K562 (cell line): Measurements from ENCODE around the gene FRMPD4. TPM values are rescaled to one million over a fixed set of nuclear protein-coding genes. Genes with fewer than 3 reads are reported as not detected.

Experiments used
- BCOR ChIP-seq: fragments of 450-650 bp; IDR thresholded peaks from 2 replicates; pipeline ENCODE4 v1.6.1; 2016
- CEBPG ChIP-seq, 3 experiments: fragments of 200-800 bp in 1 of 3; sonication (Bioruptor generic) in 1 of 3; sonication (generic) in 1 of 3; formaldehyde crosslinking in 1 of 3; IDR thresholded peaks in 2 of 3; conservative IDR thresholded peaks in 1 of 3; 2 replicates each; pipeline versions ENCODE4 v1.6.1 to v1.8.0; 2016 to 2022; ENCODE audit warnings: missing compliant biosample characterization in 2 of 3, missing genetic modification characterization in 2 of 3, mild to moderate bottlenecking in 1 of 3, missing genetic modification reagents in 1 of 3
- CHD2 ChIP-seq: IDR thresholded peaks from 2 replicates; pipeline ENCODE4 v1.6.1; 2011; ENCODE audit warnings: low read depth, low read length
- GABPB1 ChIP-seq: sonication (generic); formaldehyde crosslinking; IDR thresholded peaks from 2 replicates; pipeline ENCODE4 v1.8.0; 2022; ENCODE audit warnings: mild to moderate bottlenecking, missing genetic modification reagents
- HNRNPK ChIP-seq: fragments of 200-400 bp; formaldehyde crosslinking; IDR thresholded peaks from one replicate; pipeline ENCODE4 v1.6.1; 2018; ENCODE audit warnings: mild to moderate bottlenecking, low read depth, low read length; ENCODE audit not compliant: poor library complexity, severe bottlenecking
- HOXB6 ChIP-seq: fragments of 250-450 bp; sonication (Bioruptor Pico); IDR thresholded peaks from 2 replicates; pipeline ENCODE4 v1.5.1; 2022; ENCODE audit warnings: mild to moderate bottlenecking, borderline replicate concordance
- SMAD1 ChIP-seq: fragments of 150-350 bp; IDR thresholded peaks from 2 replicates; pipeline ENCODE4 v1.6.1; 2014; ENCODE audit warnings: low read length, low read depth; ENCODE audit not compliant: partially characterized antibody
- SMAD2 ChIP-seq: fragments of 150-350 bp; IDR thresholded peaks from 2 replicates; pipeline ENCODE4 v1.6.1; 2014; ENCODE audit warnings: low read depth, mild to moderate bottlenecking, low read length
- ZNF311 ChIP-seq: fragments of 250-450 bp; sonication (Bioruptor Pico); IDR thresholded peaks from 2 replicates; pipeline ENCODE4 v1.4.0; 2020; ENCODE audit warnings: mild to moderate bottlenecking, moderate library complexity
- ZNF384 ChIP-seq: IDR thresholded peaks from 2 replicates; pipeline ENCODE4 v1.6.1; 2012; ENCODE audit warnings: low read depth, low read length, improper control_type of control experiment
- polyA plus RNA-seq, 8 experiments: library from polyadenylated mRNA; depleted of rRNA in 4 of 8; stranded (reverse) in 5 of 8; unstranded in 3 of 8; fragments of >200 nt; fragmentation: Nextera tagmentation in 2 of 8; fragmentation: Illumina TruSeq in 1 of 8; extraction: Ambion mirVana in 2 of 8; extraction: Trizol in 1 of 8; gene quantifications; 2 replicates each; pipeline versions ENCODE4 v1.2.1 to v1.2.3, GENCODE V29; 2011 to 2014; ENCODE audit warnings: inconsistent platforms in 1 of 8, missing spikeins in 1 of 8
- total RNA-seq, 7 experiments: library from RNA; depleted of rRNA in 6 of 7; stranded (reverse); fragments of >200 nt in 6 of 7; fragmentation: Illumina TruSeq in 2 of 7; extraction: Trizol in 2 of 7; gene quantifications; 2 replicates each; pipeline versions ENCODE4 v1.2.1 to v1.2.3, GENCODE V29; 2011 to 2021; ENCODE audit warnings: low replicate concordance in 1 of 7
- TF ChIP-seq, protein P1 (sequence below): IDR thresholded peaks from 2 replicates; pipeline ENCODE4 v1.6.1; 2012; ENCODE audit warnings: low read depth, low read length, improper control_type of control experiment, borderline replicate concordance
- TF ChIP-seq, protein P2 (sequence below): fragments of 250-450 bp; sonication (Bioruptor Pico); IDR thresholded peaks from 2 replicates; pipeline ENCODE4 v1.4.0; 2020
- TF ChIP-seq, protein P3 (sequence below): sonication (generic); IDR thresholded peaks from 2 replicates; pipeline ENCODE4 v1.6.1; 2016
- TF ChIP-seq, protein P4 (sequence below): sonication (generic); formaldehyde crosslinking; IDR thresholded peaks from 2 replicates; pipeline ENCODE4 v1.8.1; 2023; ENCODE audit warnings: mild to moderate bottlenecking, missing genetic modification reagents

FRMPD4 gene
- total and polyA plus RNA-seq, 9 of the 15 experiments (the other 6 are each of a cell fraction or from before 2014, with no cell fraction given) = not detected

DNA sequence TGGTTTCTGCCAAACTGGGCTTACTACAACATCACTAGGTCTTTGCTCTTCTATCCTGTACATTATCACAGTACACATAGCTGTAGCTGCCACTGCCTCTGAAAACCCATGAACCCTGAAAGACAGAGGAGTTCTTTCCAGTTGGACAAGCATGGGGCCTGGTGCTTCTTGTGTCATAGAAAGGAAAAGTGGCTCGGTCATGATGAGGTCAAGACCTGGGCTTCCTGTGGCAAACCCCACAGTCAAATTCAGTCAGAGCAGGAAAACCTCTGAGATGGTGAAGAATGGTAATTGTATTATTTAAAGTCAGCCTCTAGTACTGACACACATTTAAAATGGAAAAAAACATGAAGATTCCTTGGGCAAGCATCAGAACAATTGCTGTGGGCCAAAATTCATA, 519.6 kb downstream of the FRMPD4 start (continued):
- TF ChIP-seq, protein P1, sequence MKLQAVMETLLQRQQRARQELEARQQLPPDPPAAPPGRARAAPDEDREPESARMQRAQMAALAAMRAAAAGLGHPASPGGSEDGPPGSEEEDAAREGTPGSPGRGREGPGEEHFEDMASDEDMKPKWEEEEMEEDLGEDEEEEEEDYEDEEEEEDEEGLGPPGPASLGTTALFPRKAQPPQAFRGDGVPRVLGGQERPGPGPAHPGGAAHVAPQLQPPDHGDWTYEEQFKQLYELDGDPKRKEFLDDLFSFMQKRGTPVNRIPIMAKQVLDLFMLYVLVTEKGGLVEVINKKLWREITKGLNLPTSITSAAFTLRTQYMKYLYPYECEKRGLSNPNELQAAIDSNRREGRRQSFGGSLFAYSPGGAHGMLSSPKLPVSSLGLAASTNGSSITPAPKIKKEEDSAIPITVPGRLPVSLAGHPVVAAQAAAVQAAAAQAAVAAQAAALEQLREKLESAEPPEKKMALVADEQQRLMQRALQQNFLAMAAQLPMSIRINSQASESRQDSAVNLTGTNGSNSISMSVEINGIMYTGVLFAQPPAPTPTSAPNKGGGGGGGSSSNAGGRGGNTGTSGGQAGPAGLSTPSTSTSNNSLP = no peak
- TF ChIP-seq, protein P2, sequence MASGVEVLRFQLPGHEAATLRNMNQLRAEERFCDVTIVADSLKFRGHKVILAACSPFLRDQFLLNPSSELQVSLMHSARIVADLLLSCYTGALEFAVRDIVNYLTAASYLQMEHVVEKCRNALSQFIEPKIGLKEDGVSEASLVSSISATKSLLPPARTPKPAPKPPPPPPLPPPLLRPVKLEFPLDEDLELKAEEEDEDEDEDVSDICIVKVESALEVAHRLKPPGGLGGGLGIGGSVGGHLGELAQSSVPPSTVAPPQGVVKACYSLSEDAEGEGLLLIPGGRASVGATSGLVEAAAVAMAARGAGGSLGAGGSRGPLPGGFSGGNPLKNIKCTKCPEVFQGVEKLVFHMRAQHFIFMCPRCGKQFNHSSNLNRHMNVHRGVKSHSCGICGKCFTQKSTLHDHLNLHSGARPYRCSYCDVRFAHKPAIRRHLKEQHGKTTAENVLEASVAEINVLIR = no peak
- TF ChIP-seq, protein P3, sequence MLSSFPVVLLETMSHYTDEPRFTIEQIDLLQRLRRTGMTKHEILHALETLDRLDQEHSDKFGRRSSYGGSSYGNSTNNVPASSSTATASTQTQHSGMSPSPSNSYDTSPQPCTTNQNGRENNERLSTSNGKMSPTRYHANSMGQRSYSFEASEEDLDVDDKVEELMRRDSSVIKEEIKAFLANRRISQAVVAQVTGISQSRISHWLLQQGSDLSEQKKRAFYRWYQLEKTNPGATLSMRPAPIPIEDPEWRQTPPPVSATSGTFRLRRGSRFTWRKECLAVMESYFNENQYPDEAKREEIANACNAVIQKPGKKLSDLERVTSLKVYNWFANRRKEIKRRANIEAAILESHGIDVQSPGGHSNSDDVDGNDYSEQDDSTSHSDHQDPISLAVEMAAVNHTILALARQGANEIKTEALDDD = no peak
- TF ChIP-seq, protein P4, sequence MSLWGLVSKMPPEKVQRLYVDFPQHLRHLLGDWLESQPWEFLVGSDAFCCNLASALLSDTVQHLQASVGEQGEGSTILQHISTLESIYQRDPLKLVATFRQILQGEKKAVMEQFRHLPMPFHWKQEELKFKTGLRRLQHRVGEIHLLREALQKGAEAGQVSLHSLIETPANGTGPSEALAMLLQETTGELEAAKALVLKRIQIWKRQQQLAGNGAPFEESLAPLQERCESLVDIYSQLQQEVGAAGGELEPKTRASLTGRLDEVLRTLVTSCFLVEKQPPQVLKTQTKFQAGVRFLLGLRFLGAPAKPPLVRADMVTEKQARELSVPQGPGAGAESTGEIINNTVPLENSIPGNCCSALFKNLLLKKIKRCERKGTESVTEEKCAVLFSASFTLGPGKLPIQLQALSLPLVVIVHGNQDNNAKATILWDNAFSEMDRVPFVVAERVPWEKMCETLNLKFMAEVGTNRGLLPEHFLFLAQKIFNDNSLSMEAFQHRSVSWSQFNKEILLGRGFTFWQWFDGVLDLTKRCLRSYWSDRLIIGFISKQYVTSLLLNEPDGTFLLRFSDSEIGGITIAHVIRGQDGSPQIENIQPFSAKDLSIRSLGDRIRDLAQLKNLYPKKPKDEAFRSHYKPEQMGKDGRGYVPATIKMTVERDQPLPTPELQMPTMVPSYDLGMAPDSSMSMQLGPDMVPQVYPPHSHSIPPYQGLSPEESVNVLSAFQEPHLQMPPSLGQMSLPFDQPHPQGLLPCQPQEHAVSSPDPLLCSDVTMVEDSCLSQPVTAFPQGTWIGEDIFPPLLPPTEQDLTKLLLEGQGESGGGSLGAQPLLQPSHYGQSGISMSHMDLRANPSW = no peak
- TF ChIP-seq BCOR (no peak), HOXB6 (no peak), HNRNPK (no peak), SMAD2 (no peak), SMAD1 (no peak), CHD2 (no peak), ZNF384 (no peak), GABPB1 (CRISPR knock-in tag) (no peak), CEBPG (CRISPR knock-in tag; IDR thresholded peaks at IDR 0.05) (no peak), CEBPG (tag; conservative IDR thresholded peaks at IDR 0.05 in 1 of 2, IDR thresholded peaks at IDR 0.05 in 1 of 2) (no peak), ZNF311 (CRISPR knock-in tag) (no peak)
